GM18870 (cell line): ENCODE measurements around the gene TDP2.

Source experiments
- ATAC-seq: cut with Tn5 transposase; IDR thresholded peaks from one replicate; pipeline ENCODE4 v1.9.1; 2021; ENCODE audit warnings: moderate library complexity; ENCODE audit not compliant: unreplicated experiment

TDP2 gene

DNA sequence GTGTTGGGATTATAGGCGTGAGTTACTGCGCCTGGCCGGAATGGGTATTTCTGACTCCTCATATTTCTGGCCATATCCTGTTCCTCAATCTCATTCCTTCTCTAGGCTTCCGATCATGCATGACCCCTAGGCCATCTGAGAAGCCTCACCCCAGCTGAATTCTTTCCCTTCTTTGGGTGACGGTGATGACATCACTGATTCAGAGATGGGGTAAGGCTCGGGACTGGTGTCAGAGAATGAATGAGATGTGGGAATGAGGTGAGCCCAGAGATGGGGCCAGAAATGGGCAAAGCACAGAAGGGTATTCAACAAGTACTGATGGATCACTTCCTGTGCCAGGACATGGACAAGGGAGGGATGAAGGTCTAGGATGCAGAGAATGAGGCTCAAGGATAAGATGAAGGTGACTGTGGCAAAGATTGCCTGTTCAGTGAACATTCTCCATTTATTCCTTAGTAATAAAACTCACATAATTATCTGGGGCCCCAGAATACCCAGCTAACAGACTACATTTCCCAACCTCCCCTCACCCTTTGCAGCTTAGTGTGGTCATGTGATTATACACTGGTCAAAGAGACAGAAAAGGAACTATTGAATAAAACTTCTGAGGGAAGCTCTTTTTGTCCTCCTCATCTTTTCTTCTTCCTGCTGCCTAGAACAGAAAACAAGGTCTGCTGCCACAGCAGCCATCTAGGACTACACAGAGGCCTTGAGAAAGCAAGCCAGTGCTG, 60.3 kb downstream of the TDP2 start:
- ATAC-seq, result no peak

DNA sequence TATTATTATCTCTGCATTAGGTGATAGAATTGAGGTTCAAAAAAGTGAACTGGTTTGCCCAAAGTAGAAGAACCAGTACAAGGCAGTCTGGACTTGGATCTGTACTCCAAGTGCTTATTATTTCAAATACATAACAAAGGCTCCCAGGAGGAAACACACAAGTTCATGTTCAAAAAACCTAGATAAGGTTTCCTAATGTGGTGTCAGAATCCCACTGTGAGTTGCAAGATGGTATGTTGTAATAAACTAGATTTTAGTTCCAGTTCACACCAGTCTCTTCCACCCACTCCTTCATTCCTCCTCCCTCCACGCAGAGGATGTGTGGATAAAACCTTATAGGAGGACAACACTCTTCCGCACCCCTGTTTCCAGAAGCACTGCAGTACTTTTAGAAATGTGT, 63.5 kb downstream of the TDP2 start:
- no peak for ATAC-seq

DNA sequence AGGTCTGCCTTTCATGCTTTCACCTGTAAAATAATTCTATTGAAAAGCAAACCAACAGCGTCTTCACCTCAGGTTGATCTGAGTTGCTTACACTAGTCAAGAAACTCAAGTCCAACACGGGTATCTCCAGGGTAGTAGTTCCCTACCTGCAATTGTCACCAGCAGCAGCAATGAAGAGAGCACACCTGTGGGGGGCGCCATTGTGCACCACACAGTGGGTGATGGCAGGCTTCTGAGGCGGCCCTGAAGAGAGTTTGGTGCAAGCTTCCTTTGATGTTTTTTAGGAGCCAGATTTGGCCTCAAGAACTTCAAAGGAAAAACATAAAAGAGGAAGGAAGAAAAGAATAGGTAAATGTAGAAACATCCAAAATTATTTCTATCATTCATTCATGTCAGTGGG, 65.8 kb downstream of the TDP2 start:
- no peak for ATAC-seq
